Thyroid gland (tissue), 4 donors: ENCODE data around the gene SEMA5A.

ENCODE experiments used
- POLR2A ChIP-seq, 2 donors: fragments of 450-650 bp; IDR thresholded peaks; one replicate each; pipeline ENCODE4 v1.6.1; 2017; ENCODE audit warnings: antibody characterized with exemption in 2 of 2, mild to moderate bottlenecking in 2 of 2, moderate library complexity in 1 of 2
- TF ChIP-seq, protein P1 (sequence below), 6 experiments: fragments of 200-600 bp in 3 of 6; fragments of 450-650 bp in 3 of 6; sonication (generic) in 3 of 6; IDR thresholded peaks; one replicate each; pipeline ENCODE4 v1.5.1; 2016 to 2019; ENCODE audit warnings: antibody characterized with exemption in 6 of 6, mild to moderate bottlenecking in 2 of 6, inconsistent platforms in 1 of 6, moderate library complexity in 1 of 6

DNA sequence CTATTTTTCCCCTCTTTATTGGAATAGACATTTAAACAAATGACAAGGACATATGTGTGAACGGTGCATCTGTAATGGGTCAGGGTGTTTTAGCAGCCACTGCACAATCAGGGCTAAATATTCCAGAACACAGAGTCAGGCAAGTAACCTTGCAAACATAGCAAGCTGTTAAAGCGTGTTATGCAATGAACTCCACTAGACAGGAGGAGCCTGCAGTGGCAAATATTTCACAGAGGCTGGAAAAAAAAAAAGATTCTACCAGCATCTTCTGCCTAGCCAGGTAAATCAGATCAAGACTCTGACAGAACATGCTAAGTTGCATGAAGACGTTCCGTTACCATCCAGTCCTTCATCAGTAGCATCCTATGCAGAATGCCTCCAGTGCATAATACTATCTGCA is 171.8 kb downstream of the SEMA5A start:
- TF ChIP-seq POLR2A (IDR thresholded peaks at IDR 0.05): no peak
- TF ChIP-seq, protein P1, sequence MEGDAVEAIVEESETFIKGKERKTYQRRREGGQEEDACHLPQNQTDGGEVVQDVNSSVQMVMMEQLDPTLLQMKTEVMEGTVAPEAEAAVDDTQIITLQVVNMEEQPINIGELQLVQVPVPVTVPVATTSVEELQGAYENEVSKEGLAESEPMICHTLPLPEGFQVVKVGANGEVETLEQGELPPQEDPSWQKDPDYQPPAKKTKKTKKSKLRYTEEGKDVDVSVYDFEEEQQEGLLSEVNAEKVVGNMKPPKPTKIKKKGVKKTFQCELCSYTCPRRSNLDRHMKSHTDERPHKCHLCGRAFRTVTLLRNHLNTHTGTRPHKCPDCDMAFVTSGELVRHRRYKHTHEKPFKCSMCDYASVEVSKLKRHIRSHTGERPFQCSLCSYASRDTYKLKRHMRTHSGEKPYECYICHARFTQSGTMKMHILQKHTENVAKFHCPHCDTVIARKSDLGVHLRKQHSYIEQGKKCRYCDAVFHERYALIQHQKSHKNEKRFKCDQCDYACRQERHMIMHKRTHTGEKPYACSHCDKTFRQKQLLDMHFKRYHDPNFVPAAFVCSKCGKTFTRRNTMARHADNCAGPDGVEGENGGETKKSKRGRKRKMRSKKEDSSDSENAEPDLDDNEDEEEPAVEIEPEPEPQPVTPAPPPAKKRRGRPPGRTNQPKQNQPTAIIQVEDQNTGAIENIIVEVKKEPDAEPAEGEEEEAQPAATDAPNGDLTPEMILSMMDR (IDR thresholded peaks at IDR 0.05): no peak
